Heart left ventricle (tissue), 16 donors: Measurements from ENCODE around the gene GLT8D1. TPM values are rescaled to one million over a fixed set of nuclear protein-coding genes. Genes with fewer than 3 reads are reported as not detected.
"Not testable (repeated sequence)": the region's sequence is repeated elsewhere in the genome, so short reads cannot be mapped to it uniquely, and the experiment has no call there.

Experiments used
- ATAC-seq, 4 donors: fragments of 200-7000 bp; cut with Tn5 transposase; one replicate each; pipeline ENCODE4 v1.9.1; 2020 to 2022; ENCODE audit warnings: moderate library complexity in 4 of 4, mild to moderate bottlenecking in 3 of 4, moderate number of reproducible peaks in 1 of 4
- DNase-seq, 5 donors: peaks; one replicate each; pipeline ENCODE4 v3.0.0-alpha.2; 2020
- H3K27ac ChIP-seq, 12 donors: fragments of 200-600 bp; sonication (generic) in 4 of 12; one replicate each; pipeline versions ENCODE4 v1.5.0 to v1.8.0; 2016 to 2022; ENCODE audit warnings: mild to moderate bottlenecking in 2 of 12
- H3K27me3 ChIP-seq, 9 donors: fragments of 200-600 bp; sonication (generic) in 2 of 9; one replicate each; pipeline versions ENCODE4 v1.5.1 to v1.8.0; 2016 to 2022; ENCODE audit warnings: mild to moderate bottlenecking in 3 of 9
- H3K36me3 ChIP-seq, 9 donors: fragments of 200-600 bp; sonication (generic) in 2 of 9; one replicate each; pipeline versions ENCODE4 v1.5.0 to v1.8.0; 2018 to 2022; ENCODE audit warnings: mild to moderate bottlenecking in 2 of 9
- H3K4me1 ChIP-seq, 12 donors: fragments of 200-600 bp; sonication (generic) in 4 of 12; one replicate each; pipeline versions ENCODE4 v1.5.0 to v1.8.0; 2016 to 2022; ENCODE audit warnings: mild to moderate bottlenecking in 3 of 12
- H3K4me3 ChIP-seq, 12 donors: fragments of 200-600 bp; sonication (generic) in 4 of 12; one replicate each; pipeline versions ENCODE4 v1.5.0 to v1.8.0; 2017 to 2022; ENCODE audit warnings: mild to moderate bottlenecking in 9 of 12, moderate library complexity in 4 of 12
- H3K9me3 ChIP-seq, 12 donors: fragments of 200-600 bp; sonication (generic) in 4 of 12; one replicate each; pipeline versions ENCODE4 v1.5.0 to v1.8.0; 2016 to 2022; ENCODE audit warnings: mild to moderate bottlenecking in 1 of 12
- POLR2A ChIP-seq, 2 donors: fragments of 450-650 bp; IDR thresholded peaks; one replicate each; pipeline ENCODE4 v1.6.1; 2017; ENCODE audit warnings: antibody characterized with exemption in 2 of 2, mild to moderate bottlenecking in 2 of 2, moderate library complexity in 2 of 2
- WGBS, 4 donors: extraction: QIAGEN DNeasy Blood & Tissue Kit in 2 of 4; methylation state at CpG; one replicate each; pipeline versions ENCODE4 v1.1.5 to v1.1.7; 2013 to 2018; 5-methylcytosine and 5-hydroxymethylcytosine counted together
- intact Hi-C, 10 donors: fragments of 100-400 bp; cut with DNase I; formaldehyde crosslinking; loops; one replicate each; pipeline versions ENCODE4 v1.11.1 to v1.14.2; 2022
- polyA plus RNA-seq, 2 donors: library from polyadenylated mRNA; stranded (reverse); fragments of 200-250 nt; gene quantifications; one replicate each; pipeline ENCODE4 v1.2.3, GENCODE V29; 2013
- total RNA-seq, 9 donors: library from RNA; depleted of rRNA in 2 of 9; stranded (reverse); fragments of >200 nt in 2 of 9; fragmentation: NEBNext Ultra II Directional in 3 of 9; extraction: Animal tissue kit (Norgen Biotek cat#: 25700) in 3 of 9; gene quantifications; one replicate each; pipeline versions ENCODE4 v1.1.0 to v1.2.4, GENCODE V29; 2016 to 2023
- TF ChIP-seq, protein P1 (sequence below), 12 donors: fragments of 200-600 bp; sonication (generic) in 4 of 12; IDR thresholded peaks; one replicate each; pipeline versions ENCODE4 v1.5.0 to v1.8.0; 2018 to 2022; ENCODE audit warnings: antibody characterized with exemption in 12 of 12, mild to moderate bottlenecking in 5 of 12
- donor health status: ischemic (EF 13 %, LVEDD 7.1; RV severe dilation, severe dysfunction).
- donor health status: healthy with polysubstance abuse.
- donor health status: DM: no; HTN: yes; CAD: no.
- donor health status: DM: no; HTN: no; CAD: no.
- donor health status: ischemic (EF 25% LVEDD 6.9; RV normal size, moderate dysfunction).
- donor health status: ischemic (EF 25% LVEDD 5.7; RV mildly dilated, moderate dysfunction).
- donor health status: healthy.
- donor health status: DM: yes; HTN: yes; CAD: no.
- donor health status: ischemic (EF 35%, LVEDD 5.7; RV mildly dilated, moderate dysfunction).
- donor health status: nonischemic (EF 11% LVEDD 7.7; RV severe dilation, severe dysfunction).
- donor health status: DM: yes; HTN: yes; CAD: no.
- donor health status: PGD.
- donor health status: ischemic (EF 29% LVEDD 5.4; RV normal size, mild dysfunction).
- donor health status: nonischemic (EF 23%, LVEDD 6.1; RV moderate dilation, normal function).

GLT8D1 gene
- total and polyA plus RNA-seq, 11 donors = 21.7 to 39.0 (median 28.3) TPM

DNA sequence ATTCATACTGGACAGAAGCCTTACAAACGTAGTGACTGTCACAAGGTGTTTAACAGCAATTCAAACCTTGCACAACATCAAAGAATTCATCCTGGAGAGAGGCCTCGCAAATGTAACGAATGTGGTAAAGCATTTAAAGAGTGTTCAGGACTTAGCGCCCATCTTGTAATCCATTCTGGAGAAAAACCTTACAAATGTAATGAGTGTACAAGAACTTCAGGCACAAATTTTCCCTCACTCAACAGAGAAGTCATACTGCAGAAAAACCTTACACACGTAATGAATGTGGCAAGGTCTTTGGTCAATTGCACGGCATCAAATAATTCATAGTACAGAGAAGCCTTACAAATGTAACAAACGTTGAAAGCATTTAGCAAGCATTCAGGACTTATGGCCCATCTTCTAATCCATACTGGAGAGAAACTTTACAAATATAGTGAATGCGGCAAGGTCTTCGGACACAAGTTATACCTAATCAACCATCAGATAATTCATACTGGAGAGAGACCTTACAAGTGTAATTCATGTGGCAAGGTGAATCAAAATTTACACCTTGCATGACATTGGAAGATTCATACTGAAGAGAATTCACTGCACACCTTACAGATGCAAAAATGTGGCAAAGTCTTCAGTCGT is 27.8 kb upstream of the GLT8D1 start:
- H3K4me1 ChIP-seq = peaks cover 0 to 5% (median 0%) of the 10 kb centered on the region in 12 donors
- H3K36me3 ChIP-seq = peaks cover 0 to 95% (median 74%) of the 10 kb centered on the region in 9 donors
- intact Hi-C loops = loop anchor here in 1 of 10 donors (10.0 kb wide), 1 partner anchor 331 kb away; no protein-coding TSS in a partner anchor
- ATAC-seq = no peak
- peaks cover 0 to 15% (median 7%) of the 10 kb centered on the region in 12 donors for H3K9me3 ChIP-seq
- WGBS, 4 donors = 85 to 97% (median 92%) methylated on average over 10 of the region's 10 CpGs
- H3K4me3 ChIP-seq = no peak overlapping the region
- TF ChIP-seq, protein P1, sequence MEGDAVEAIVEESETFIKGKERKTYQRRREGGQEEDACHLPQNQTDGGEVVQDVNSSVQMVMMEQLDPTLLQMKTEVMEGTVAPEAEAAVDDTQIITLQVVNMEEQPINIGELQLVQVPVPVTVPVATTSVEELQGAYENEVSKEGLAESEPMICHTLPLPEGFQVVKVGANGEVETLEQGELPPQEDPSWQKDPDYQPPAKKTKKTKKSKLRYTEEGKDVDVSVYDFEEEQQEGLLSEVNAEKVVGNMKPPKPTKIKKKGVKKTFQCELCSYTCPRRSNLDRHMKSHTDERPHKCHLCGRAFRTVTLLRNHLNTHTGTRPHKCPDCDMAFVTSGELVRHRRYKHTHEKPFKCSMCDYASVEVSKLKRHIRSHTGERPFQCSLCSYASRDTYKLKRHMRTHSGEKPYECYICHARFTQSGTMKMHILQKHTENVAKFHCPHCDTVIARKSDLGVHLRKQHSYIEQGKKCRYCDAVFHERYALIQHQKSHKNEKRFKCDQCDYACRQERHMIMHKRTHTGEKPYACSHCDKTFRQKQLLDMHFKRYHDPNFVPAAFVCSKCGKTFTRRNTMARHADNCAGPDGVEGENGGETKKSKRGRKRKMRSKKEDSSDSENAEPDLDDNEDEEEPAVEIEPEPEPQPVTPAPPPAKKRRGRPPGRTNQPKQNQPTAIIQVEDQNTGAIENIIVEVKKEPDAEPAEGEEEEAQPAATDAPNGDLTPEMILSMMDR (IDR thresholded peaks at IDR 0.05) = no peak
- no peak for TF ChIP-seq POLR2A (IDR thresholded peaks at IDR 0.05)
- no peaks in the 10 kb centered on the region for H3K27me3 ChIP-seq
- H3K27ac ChIP-seq = no peak overlapping the region
- DNase-seq = no peak

DNA sequence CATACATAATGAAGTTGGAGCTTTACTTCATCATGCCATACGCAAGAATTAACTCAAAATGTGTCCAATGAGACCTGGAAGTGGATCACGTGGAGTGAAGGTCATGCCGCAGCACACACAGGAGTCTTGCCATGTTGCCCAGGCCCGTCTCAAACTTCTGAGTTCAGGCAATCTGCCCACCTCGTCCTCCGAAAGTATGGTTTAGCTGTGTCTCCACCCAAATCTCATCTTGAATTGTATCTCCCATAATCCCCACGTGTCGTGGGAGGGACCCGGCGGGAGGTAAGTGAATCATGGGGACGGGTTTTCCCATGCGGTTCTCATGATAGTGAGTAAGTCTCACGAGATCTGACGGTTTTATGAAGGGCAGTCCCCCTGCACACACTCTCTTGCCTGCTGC is 26.0 kb upstream of the GLT8D1 start:
- no peaks in the 10 kb centered on the region for H3K27me3 ChIP-seq
- WGBS, 4 donors = 78 to 98% (median 90%) methylated on average over 14 of the region's 14 CpGs
- intact Hi-C loops = loop anchor here in 1 of 10 donors (10.0 kb wide), 1 partner anchor 333 kb away; no protein-coding TSS in a partner anchor
- peaks cover 0 to 5% (median 0%) of the 10 kb centered on the region in 12 donors for H3K4me1 ChIP-seq
- no peak for ATAC-seq
- H3K4me3 ChIP-seq = no peak overlapping the region
- no peak overlapping the region for H3K27ac ChIP-seq
- H3K9me3 ChIP-seq = peaks cover 0 to 16% (median 9%) of the 10 kb centered on the region in 12 donors
- peaks cover 0 to 81% (median 58%) of the 10 kb centered on the region in 9 donors for H3K36me3 ChIP-seq
- DNase-seq = no peak
- no peak for TF ChIP-seq POLR2A (IDR thresholded peaks at IDR 0.05)
- TF ChIP-seq, protein P1 (IDR thresholded peaks at IDR 0.05) = no peak

DNA sequence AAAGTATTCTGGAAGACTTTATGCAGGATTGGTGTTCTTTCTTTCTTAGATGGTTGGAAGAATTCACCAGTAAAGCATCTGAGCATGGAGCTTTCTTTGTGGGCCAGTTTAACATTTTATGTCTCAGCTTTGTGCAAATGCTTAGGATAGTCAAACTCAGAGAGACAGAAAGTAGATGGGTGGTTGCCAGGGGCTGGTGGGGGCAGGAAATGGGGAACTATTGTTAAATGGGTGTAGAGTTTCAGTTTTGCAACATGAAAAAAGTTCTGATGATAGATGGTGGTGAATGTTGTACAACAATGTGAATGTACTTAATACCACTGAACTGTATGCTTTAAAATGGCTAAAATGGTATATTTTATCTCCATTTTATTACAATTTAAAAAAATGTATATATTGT is 25.1 kb upstream of the GLT8D1 start:
- TF ChIP-seq, protein P1 (IDR thresholded peaks at IDR 0.05) = no peak
- TF ChIP-seq POLR2A (IDR thresholded peaks at IDR 0.05) = no peak
- peaks cover 0 to 16% (median 9%) of the 10 kb centered on the region in 12 donors for H3K9me3 ChIP-seq
- DNase-seq = no peak
- ATAC-seq = no peak
- H3K4me1 ChIP-seq = peaks cover 0 to 5% (median 0%) of the 10 kb centered on the region in 12 donors
- intact Hi-C loops = loop anchor here in 1 of 10 donors (10.0 kb wide), 1 partner anchor 334 kb away; no protein-coding TSS in a partner anchor
- no peak overlapping the region for H3K27ac ChIP-seq
- no peak overlapping the region for H3K4me3 ChIP-seq
- no peaks in the 10 kb centered on the region for H3K27me3 ChIP-seq
- H3K36me3 ChIP-seq = peaks cover 0 to 72% (median 48%) of the 10 kb centered on the region in 9 donors

DNA sequence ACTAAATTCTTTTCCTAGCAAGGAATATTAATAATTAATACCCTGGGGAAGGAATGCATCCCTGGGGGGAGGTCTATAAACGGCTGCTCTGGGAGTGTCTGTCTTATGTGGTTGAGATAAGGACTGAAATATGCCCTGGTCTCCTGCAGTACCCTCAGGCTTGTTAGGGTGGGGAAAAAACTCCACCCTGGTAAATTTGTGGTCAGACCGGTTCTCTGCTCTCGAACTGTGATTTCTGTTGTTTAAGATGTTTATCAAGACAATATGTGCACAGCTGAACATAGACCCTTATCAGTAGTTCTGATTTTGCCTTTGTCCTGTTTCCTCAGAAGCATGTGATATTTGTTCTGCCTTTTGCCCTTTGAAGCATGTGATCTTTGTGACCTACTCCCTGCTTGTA is 23.2 kb upstream of the GLT8D1 start:
- ATAC-seq, H3K4me1 ChIP-seq, DNase-seq, H3K4me3 ChIP-seq, H3K27me3 ChIP-seq, H3K27ac ChIP-seq, intact Hi-C loops: not testable (repeated sequence)
- Histone ChIP-seq H3K9me3 (peaks cover 0 to 16% (median 9%) of the 10 kb centered on the region in 12 donors), H3K36me3 (peaks cover 0 to 53% (median 29%) of the 10 kb centered on the region in 9 donors)
- 61 to 91% (median 90%) methylated on average over 3 of the region's 3 CpGs for WGBS, 4 donors
